Measurements from ENCODE around the gene MYLK.

MYLK gene

GRCh38 chr3:123854905-123855304 is 29.2 kb downstream of the MYLK start:
- Histone ChIP-seq H2BK15ac (ENCODE audit: low read length) (no peak overlapping the region), H3K27me3 (ENCODE audit: control insufficient read depth in 3 of 3, insufficient read depth in 3 of 3, low read depth in 1 of 3, low read length in 3 of 3) (no peaks in the 10 kb centered on the region), H2AK5ac (ENCODE audit: low read depth, low read length) (no peak overlapping the region), H3K4me3 (ENCODE audit: low read length in 2 of 2) (no peak overlapping the region), H3K79me1 (ENCODE audit: low read depth, low read length) (no peaks in the 10 kb centered on the region), H3K4me2 (ENCODE audit: insufficient read depth, low read length, poor library complexity, severe bottlenecking) (no peak overlapping the region), H2BK120ac (ENCODE audit: low read depth, low read length) (no peak overlapping the region), H3K27ac (replicated peaks; ENCODE audit: low read length) (no peak overlapping the region), H3K9ac (ENCODE audit: low read depth, low read length, poor library complexity) (no peak overlapping the region), H4K8ac (ENCODE audit: low read depth, low read length) (no peak overlapping the region), H3K9me3 (replicated peaks in 1 of 2; ENCODE audit: control insufficient read depth in 2 of 2, insufficient read depth in 1 of 2, low read depth in 1 of 2, low read length in 2 of 2) (peaks cover 6 to 13% of the 10 kb centered on the region in 2 donors), H2BK12ac (ENCODE audit: low read length) (no peak overlapping the region), H3K4ac (ENCODE audit: low read length) (no peak overlapping the region), H4K91ac (ENCODE audit: low read depth, low read length, poor library complexity) (no peak overlapping the region), H3K36me3 (replicated peaks in 1 of 2; ENCODE audit: control insufficient read depth in 2 of 2, insufficient read depth in 2 of 2, low read length in 2 of 2) (peaks cover 0 to 2% of the 10 kb centered on the region in 2 donors), H3K23ac (ENCODE audit: low read depth, low read length, poor library complexity) (no peak overlapping the region), H3K14ac (ENCODE audit: low read length) (no peak overlapping the region), H3K4me1 (ENCODE audit: control insufficient read depth in 2 of 2, insufficient read depth in 1 of 2, low read depth in 1 of 2, low read length in 2 of 2) (no peaks in the 10 kb centered on the region), H3K18ac (ENCODE audit: low read length) (no peak overlapping the region), H2BK5ac (ENCODE audit: low read length) (no peak overlapping the region), H2AFZ (ENCODE audit: low read length) (no peak overlapping the region)
- no peak for DNase-seq (ENCODE audit: low spot score)
- no CpG with 5 or more reads among the region's 2 CpGs for WGBS, 2 donors (ENCODE audit: extremely low coverage in 2 of 2, insufficient read length in 2 of 2, insufficient replicate concordance in 1 of 2)

- Histone ChIP-seq H2BK15ac (ENCODE audit: low read length) (no peak overlapping the region), H3K79me1 (ENCODE audit: low read depth, low read length) (no peaks in the 10 kb centered on the region), H2BK5ac (ENCODE audit: low read length) (no peak overlapping the region), H3K27ac (replicated peaks; ENCODE audit: low read length) (no peak overlapping the region), H2AFZ (ENCODE audit: low read length) (no peak overlapping the region), H3K9ac (ENCODE audit: low read depth, low read length, poor library complexity) (no peak overlapping the region), H3K36me3 (replicated peaks in 1 of 2; ENCODE audit: control insufficient read depth in 2 of 2, insufficient read depth in 2 of 2, low read length in 2 of 2) (peaks cover 0 to 2% of the 10 kb centered on the region in 2 donors), H3K14ac (ENCODE audit: low read length) (no peak overlapping the region), H4K91ac (ENCODE audit: low read depth, low read length, poor library complexity) (no peak overlapping the region), H3K4me3 (ENCODE audit: low read length in 2 of 2) (no peak overlapping the region), H3K4me2 (ENCODE audit: insufficient read depth, low read length, poor library complexity, severe bottlenecking) (no peak overlapping the region), H4K8ac (ENCODE audit: low read depth, low read length) (no peak overlapping the region), H3K4me1 (ENCODE audit: control insufficient read depth in 2 of 2, insufficient read depth in 1 of 2, low read depth in 1 of 2, low read length in 2 of 2) (no peaks in the 10 kb centered on the region), H2BK12ac (ENCODE audit: low read length) (no peak overlapping the region), H3K27me3 (ENCODE audit: control insufficient read depth in 3 of 3, insufficient read depth in 3 of 3, low read depth in 1 of 3, low read length in 3 of 3) (no peaks in the 10 kb centered on the region), H2AK5ac (ENCODE audit: low read depth, low read length) (no peak overlapping the region), H3K9me3 (replicated peaks in 1 of 2; ENCODE audit: control insufficient read depth in 2 of 2, insufficient read depth in 1 of 2, low read depth in 1 of 2, low read length in 2 of 2) (peaks cover 8 to 16% of the 10 kb centered on the region in 2 donors), H3K23ac (ENCODE audit: low read depth, low read length, poor library complexity) (no peak overlapping the region), H3K4ac (ENCODE audit: low read length) (no peak overlapping the region), H2BK120ac (ENCODE audit: low read depth, low read length) (no peak overlapping the region), H3K18ac (ENCODE audit: low read length) (no peak overlapping the region)
- WGBS, 2 donors (ENCODE audit: extremely low coverage in 2 of 2, insufficient read length in 2 of 2, insufficient replicate concordance in 1 of 2), result no CpG with 5 or more reads among the region's 2 CpGs
- no peak for DNase-seq (ENCODE audit: low spot score)
These were observed 30.3 kb downstream of the MYLK start for GRCh38 chr3:123853686-123854372.

- H3K4me3 ChIP-seq (ENCODE audit: low read length in 2 of 2), result no peak overlapping the region
- H2BK15ac ChIP-seq (ENCODE audit: low read length), result no peak overlapping the region
- H2AFZ ChIP-seq (ENCODE audit: low read length), result no peak overlapping the region
- H2BK120ac ChIP-seq (ENCODE audit: low read depth, low read length), result no peak overlapping the region
- no peak overlapping the region for H3K27ac ChIP-seq (replicated peaks; ENCODE audit: low read length)
- no peak overlapping the region for H3K23ac ChIP-seq (ENCODE audit: low read depth, low read length, poor library complexity)
- no peak overlapping the region for H4K91ac ChIP-seq (ENCODE audit: low read depth, low read length, poor library complexity)
- H3K9ac ChIP-seq (ENCODE audit: low read depth, low read length, poor library complexity), result no peak overlapping the region
- H3K36me3 ChIP-seq (replicated peaks in 1 of 2; ENCODE audit: control insufficient read depth in 2 of 2, insufficient read depth in 2 of 2, low read length in 2 of 2), result peaks cover 0 to 2% of the 10 kb centered on the region in 2 donors
- H2BK12ac ChIP-seq (ENCODE audit: low read length), result no peak overlapping the region
- no peak overlapping the region for H3K14ac ChIP-seq (ENCODE audit: low read length)
- no CpG with 5 or more reads among the region's 1 CpG for WGBS, 2 donors (ENCODE audit: extremely low coverage in 2 of 2, insufficient read length in 2 of 2, insufficient replicate concordance in 1 of 2)
- no peak overlapping the region for H2AK5ac ChIP-seq (ENCODE audit: low read depth, low read length)
- no peak overlapping the region for H4K8ac ChIP-seq (ENCODE audit: low read depth, low read length)
- no peak overlapping the region for H2BK5ac ChIP-seq (ENCODE audit: low read length)
- H3K9me3 ChIP-seq (replicated peaks in 1 of 2; ENCODE audit: control insufficient read depth in 2 of 2, insufficient read depth in 1 of 2, low read depth in 1 of 2, low read length in 2 of 2), result peaks cover 8 to 32% of the 10 kb centered on the region in 2 donors
- DNase-seq (ENCODE audit: low spot score), result no peak
- H3K4me1 ChIP-seq (ENCODE audit: control insufficient read depth in 2 of 2, insufficient read depth in 1 of 2, low read depth in 1 of 2, low read length in 2 of 2), result peaks cover 16 to 17% of the 10 kb centered on the region in 2 donors
- no peak overlapping the region for H3K4ac ChIP-seq (ENCODE audit: low read length)
- no peak overlapping the region for H3K4me2 ChIP-seq (ENCODE audit: insufficient read depth, low read length, poor library complexity, severe bottlenecking)
- no peak overlapping the region for H3K18ac ChIP-seq (ENCODE audit: low read length)
- H3K27me3 ChIP-seq (ENCODE audit: control insufficient read depth in 3 of 3, insufficient read depth in 3 of 3, low read depth in 1 of 3, low read length in 3 of 3), result no peaks in the 10 kb centered on the region
- H3K79me1 ChIP-seq (ENCODE audit: low read depth, low read length), result no peaks in the 10 kb centered on the region
These were observed 36.9 kb downstream of the MYLK start for GRCh38 chr3:123847209-123847608.

GRCh38 chr3:123843668-123844067 is 40.5 kb downstream of the MYLK start:
- Histone ChIP-seq H4K8ac (ENCODE audit: low read depth, low read length) (no peak overlapping the region), H2AFZ (ENCODE audit: low read length) (peak overlapping the region; percentile 54), H3K27me3 (ENCODE audit: control insufficient read depth in 3 of 3, insufficient read depth in 3 of 3, low read depth in 1 of 3, low read length in 3 of 3) (no peaks in the 10 kb centered on the region), H4K91ac (ENCODE audit: low read depth, low read length, poor library complexity) (no peak overlapping the region), H2BK12ac (ENCODE audit: low read length) (no peak overlapping the region), H3K14ac (ENCODE audit: low read length) (no peak overlapping the region), H3K23ac (ENCODE audit: low read depth, low read length, poor library complexity) (no peak overlapping the region), H2BK120ac (ENCODE audit: low read depth, low read length) (no peak overlapping the region), H3K9ac (ENCODE audit: low read depth, low read length, poor library complexity) (no peak overlapping the region), H3K4me1 (ENCODE audit: control insufficient read depth in 2 of 2, insufficient read depth in 1 of 2, low read depth in 1 of 2, low read length in 2 of 2) (peaks cover 16 to 17% of the 10 kb centered on the region in 2 donors), H3K4me3 (ENCODE audit: low read length in 2 of 2) (no peak overlapping the region), H3K79me1 (ENCODE audit: low read depth, low read length) (no peaks in the 10 kb centered on the region), H3K4me2 (ENCODE audit: insufficient read depth, low read length, poor library complexity, severe bottlenecking) (peak overlapping the region; percentile 22), H2AK5ac (ENCODE audit: low read depth, low read length) (no peak overlapping the region), H3K27ac (replicated peaks; ENCODE audit: low read length) (peak overlapping the region; percentile 95), H3K18ac (ENCODE audit: low read length) (no peak overlapping the region), H2BK5ac (ENCODE audit: low read length) (no peak overlapping the region), H2BK15ac (ENCODE audit: low read length) (no peak overlapping the region), H3K36me3 (replicated peaks in 1 of 2; ENCODE audit: control insufficient read depth in 2 of 2, insufficient read depth in 2 of 2, low read length in 2 of 2) (peaks cover 0 to 2% of the 10 kb centered on the region in 2 donors), H3K9me3 (replicated peaks in 1 of 2; ENCODE audit: control insufficient read depth in 2 of 2, insufficient read depth in 1 of 2, low read depth in 1 of 2, low read length in 2 of 2) (peaks cover 5 to 50% of the 10 kb centered on the region in 2 donors), H3K4ac (ENCODE audit: low read length) (no peak overlapping the region)
- DNase-seq (ENCODE audit: low spot score), result peak; percentile 95

Data from neuronal stem cell (in vitro differentiated cells).